Measurements from ENCODE around the gene SETDB2. TPM values are rescaled to one million over a fixed set of nuclear protein-coding genes. Genes with fewer than 3 reads are reported as not detected.

Gene SETDB2
- total and polyA plus RNA-seq, 2 of the 13 experiments (the other 11 are each of a cell fraction or from before 2014, with no cell fraction given), result 8.1 to 8.7 TPM

GRCh38 chr13:49532593-49532992, 88.5 kb downstream of the SETDB2 start:
- Histone ChIP-seq H3K4me2 (ENCODE audit: low read depth, low read length) (no peak overlapping the region), H3K9ac (ENCODE audit: insufficient read depth, low read depth, low read length) (no peak overlapping the region), H3K79me2 (ENCODE audit: insufficient read depth, low read length) (no peaks in the 10 kb centered on the region), H3K4me1 (ENCODE audit: insufficient read depth, low read length) (no peaks in the 10 kb centered on the region), H3K36me3 (replicated peaks in 1 of 2; ENCODE audit: control insufficient read depth in 1 of 2, insufficient read depth in 2 of 2, low read length in 2 of 2) (peaks cover 0 to 19% of the 10 kb centered on the region in 2 experiments; a peak in 4 of 5 replicates), H4K20me1 (ENCODE audit: insufficient read depth, low read length) (no peaks in the 10 kb centered on the region), H2AFZ (ENCODE audit: low read length) (no peak overlapping the region), H3K27me3 (ENCODE audit: control insufficient read depth in 1 of 2, insufficient read depth in 2 of 2, low read length in 2 of 2) (no peaks in the 10 kb centered on the region), H3K9me3 (ENCODE audit: low read length) (no peaks in the 10 kb centered on the region), H3K4me3 (replicated peaks in 1 of 3; ENCODE audit: insufficient read depth in 1 of 3, low read depth in 2 of 3, low read length in 3 of 3) (no peak overlapping the region), H3K27ac (ENCODE audit: extremely low read length, insufficient read depth, low read length) (no peak overlapping the region)
- WGBS (ENCODE audit: low lambda C conversion rate), result 92% methylated on average over 1 of the region's 1 CpG
- FAIRE-seq (peak; percentile 8), ATAC-seq (no peak), DNase-seq (ENCODE audit: low spot score) (no peak)
- POLR2A ChIA-PET, result no interaction called here
- intact Hi-C loops (cut with micrococcal nuclease; ENCODE audit: unreplicated experiment), result no loop called here
- no TSS peak for BruUV-seq (replicated peaks)
- in situ Hi-C loops (cut with HindIII; ENCODE audit: extremely low pct_ligation_motif_present, low pct_unique_long_range_greater_than_20kb), result no loop called here
- no peak for TF ChIP-seq PRMT3 (CRISPR knock-in tag; IDR thresholded peaks at IDR 0.05; ENCODE audit: borderline replicate concordance, low read depth)
- TF ChIP-seq BCL6 (CRISPR knock-in tag; IDR thresholded peaks at IDR 0.05), result no peak
- TF ChIP-seq ATF7-NPFF (CRISPR knock-in tag; IDR thresholded peaks at IDR 0.05; ENCODE audit: low read depth), result no peak
- TF ChIP-seq, protein P1, sequence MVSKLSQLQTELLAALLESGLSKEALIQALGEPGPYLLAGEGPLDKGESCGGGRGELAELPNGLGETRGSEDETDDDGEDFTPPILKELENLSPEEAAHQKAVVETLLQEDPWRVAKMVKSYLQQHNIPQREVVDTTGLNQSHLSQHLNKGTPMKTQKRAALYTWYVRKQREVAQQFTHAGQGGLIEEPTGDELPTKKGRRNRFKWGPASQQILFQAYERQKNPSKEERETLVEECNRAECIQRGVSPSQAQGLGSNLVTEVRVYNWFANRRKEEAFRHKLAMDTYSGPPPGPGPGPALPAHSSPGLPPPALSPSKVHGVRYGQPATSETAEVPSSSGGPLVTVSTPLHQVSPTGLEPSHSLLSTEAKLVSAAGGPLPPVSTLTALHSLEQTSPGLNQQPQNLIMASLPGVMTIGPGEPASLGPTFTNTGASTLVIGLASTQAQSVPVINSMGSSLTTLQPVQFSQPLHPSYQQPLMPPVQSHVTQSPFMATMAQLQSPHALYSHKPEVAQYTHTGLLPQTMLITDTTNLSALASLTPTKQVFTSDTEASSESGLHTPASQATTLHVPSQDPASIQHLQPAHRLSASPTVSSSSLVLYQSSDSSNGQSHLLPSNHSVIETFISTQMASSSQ (IDR thresholded peaks at IDR 0.05; ENCODE audit: low read depth), result no peak
- TF ChIP-seq, protein P1 (CRISPR knock-in tag; IDR thresholded peaks at IDR 0.05; ENCODE audit: borderline replicate concordance), result no peak
- TF ChIP-seq ZNF782 (CRISPR knock-in tag; IDR thresholded peaks at IDR 0.05; ENCODE audit: borderline replicate concordance), result no peak
- TF ChIP-seq, protein P2, sequence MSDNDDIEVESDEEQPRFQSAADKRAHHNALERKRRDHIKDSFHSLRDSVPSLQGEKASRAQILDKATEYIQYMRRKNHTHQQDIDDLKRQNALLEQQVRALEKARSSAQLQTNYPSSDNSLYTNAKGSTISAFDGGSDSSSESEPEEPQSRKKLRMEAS (IDR thresholded peaks at IDR 0.05), result no peak
- TF ChIP-seq ZUFSP (CRISPR knock-in tag; IDR thresholded peaks at IDR 0.05; ENCODE audit: borderline replicate concordance), result no peak
- no peak for TF ChIP-seq RBFOX2 (IDR thresholded peaks at IDR 0.05; ENCODE audit: low read depth, low read length)
- no peak for TF ChIP-seq MEIS1 (CRISPR knock-in tag; IDR thresholded peaks at IDR 0.05; ENCODE audit: borderline replicate concordance)
- TF ChIP-seq ZNF20 (CRISPR knock-in tag; IDR thresholded peaks at IDR 0.05), result no peak
- no peak for TF ChIP-seq GATAD1 (CRISPR knock-in tag; IDR thresholded peaks at IDR 0.05)
- TF ChIP-seq CENPBD1 (CRISPR knock-in tag; IDR thresholded peaks at IDR 0.05; ENCODE audit: borderline replicate concordance, low read depth), result no peak
- CTCF ChIA-PET (ENCODE audit: low intra/inter-chr PET ratio, low total read pairs), result no interaction called here
